HEK293 (cell line): ENCODE measurements around the gene DDX53.

ENCODE experiments used
- CTCF ChIA-PET: fragments of 350-600 bp; formaldehyde crosslinking; extraction: SDS; loops from one replicate; lab custom pipeline; 2021; ENCODE audit warnings: antibody characterized with exemption; lab: Yijun Ruan, JAX
- POLR2A ChIA-PET: fragments of 300-600 bp; formaldehyde crosslinking; extraction: SDS; loops from one replicate; lab custom pipeline; 2020; ENCODE audit warnings: antibody characterized with exemption, inconsistent platforms; lab: Yijun Ruan, JAX
- H3K27ac ChIP-seq: fragments of 200-500 bp; sonication (Bioruptor generic); 2 replicates; pipeline ENCODE4 v1.5.1; 2014; ENCODE audit warnings: low read depth, low read length, control low read depth, inconsistent platforms; ENCODE audit errors: extremely low read depth
- H3K36me3 ChIP-seq, 2 experiments: fragments of 200-500 bp in 1 of 2; sonication (Bioruptor generic) in 1 of 2; 1 replicate in 1 of 2; 2 replicates in 1 of 2; pipeline ENCODE4 v1.5.1; 2014 to 2017; ENCODE audit warnings: inconsistent platforms in 2 of 2, low read length in 2 of 2; ENCODE audit not compliant: control insufficient read depth in 2 of 2, insufficient read depth in 1 of 2
- H3K4me1 ChIP-seq: fragments of 200-500 bp; sonication (Bioruptor generic); 2 replicates; pipeline ENCODE4 v1.5.1; 2014; ENCODE audit warnings: mild to moderate bottlenecking, low read length, inconsistent platforms; ENCODE audit not compliant: control insufficient read depth, insufficient read depth
- H3K4me3 ChIP-seq: 2 replicates; pipeline ENCODE4 v1.5.1; 2011; ENCODE audit warnings: low read depth, mild to moderate bottlenecking, control low read depth, low read length, moderate library complexity
- H3K9me3 ChIP-seq: fragments of 200-500 bp; sonication (Bioruptor generic); 2 replicates; pipeline ENCODE4 v1.5.1; 2014; ENCODE audit warnings: low read depth, low read length, inconsistent platforms; ENCODE audit not compliant: control insufficient read depth, insufficient read depth
- GLIS1 ChIP-seq: fragments of 450-650 bp; formaldehyde crosslinking; IDR thresholded peaks from 2 replicates; pipeline ENCODE4 v1.5.1; 2016; ENCODE audit warnings: missing biosample characterization, missing genetic modification characterization
- HOXD13 ChIP-seq: sonication (generic); formaldehyde crosslinking; IDR thresholded peaks from 2 replicates; pipeline ENCODE4 v1.8.0; 2022; ENCODE audit warnings: missing genetic modification reagents, borderline replicate concordance
- SCRT1 ChIP-seq: fragments of 450-650 bp; formaldehyde crosslinking; IDR thresholded peaks from 2 replicates; pipeline ENCODE4 v1.5.1; 2016; ENCODE audit warnings: missing biosample characterization, missing genetic modification characterization, borderline replicate concordance
- SETDB1 ChIP-seq: IDR thresholded peaks from one replicate; pipeline ENCODE4 v1.6.1; 2017; ENCODE audit warnings: mild to moderate bottlenecking, low read length, moderate library complexity, mixed read lengths; ENCODE audit not compliant: insufficient read length
- ZNF112 ChIP-seq: fragments of 450-650 bp; formaldehyde crosslinking; IDR thresholded peaks from 2 replicates; pipeline ENCODE4 v1.5.0; 2017; ENCODE audit warnings: missing biosample characterization, missing genetic modification characterization
- ZNF114 ChIP-seq: fragments of 450-650 bp; formaldehyde crosslinking; IDR thresholded peaks from 2 replicates; pipeline ENCODE4 v1.5.0; 2017; ENCODE audit warnings: missing biosample characterization, missing genetic modification characterization
- ZNF18 ChIP-seq: fragments of 450-650 bp; formaldehyde crosslinking; IDR thresholded peaks from 2 replicates; pipeline ENCODE4 v1.5.1; 2016; ENCODE audit warnings: missing biosample characterization, missing genetic modification characterization
- ZNF24 ChIP-seq: fragments of 450-650 bp; formaldehyde crosslinking; IDR thresholded peaks from 2 replicates; pipeline ENCODE4 v1.5.1; 2016; ENCODE audit warnings: missing biosample characterization, missing genetic modification characterization
- ZNF280D ChIP-seq: fragments of 450-650 bp; formaldehyde crosslinking; IDR thresholded peaks from 2 replicates; pipeline ENCODE4 v1.5.1; 2016; ENCODE audit warnings: missing biosample characterization, missing genetic modification characterization
- ZNF529 ChIP-seq: fragments of 450-650 bp; formaldehyde crosslinking; IDR thresholded peaks from 2 replicates; pipeline ENCODE4 v1.5.1; 2017; ENCODE audit warnings: missing genetic modification characterization, missing biosample characterization; ENCODE audit not compliant: insufficient replicate concordance
- ZNF544 ChIP-seq: fragments of 450-650 bp; formaldehyde crosslinking; IDR thresholded peaks from 2 replicates; pipeline ENCODE4 v1.5.0; 2017; ENCODE audit warnings: missing biosample characterization, missing genetic modification characterization
- ZNF585B ChIP-seq: fragments of 450-650 bp; formaldehyde crosslinking; IDR thresholded peaks from 2 replicates; pipeline ENCODE4 v1.5.1; 2016; ENCODE audit warnings: missing biosample characterization, missing genetic modification characterization
- ZNF623 ChIP-seq: fragments of 450-650 bp; formaldehyde crosslinking; IDR thresholded peaks from 2 replicates; pipeline ENCODE4 v1.5.1; 2016; ENCODE audit warnings: missing biosample characterization, missing genetic modification characterization
- ZNF792 ChIP-seq: fragments of 450-650 bp; formaldehyde crosslinking; IDR thresholded peaks from 2 replicates; pipeline ENCODE4 v1.5.1; 2016; ENCODE audit warnings: missing biosample characterization, missing genetic modification characterization
- ZSCAN23 ChIP-seq: fragments of 450-650 bp; formaldehyde crosslinking; IDR thresholded peaks from 2 replicates; pipeline ENCODE4 v1.5.1; 2016; ENCODE audit warnings: missing biosample characterization, missing genetic modification characterization
- ZSCAN30 ChIP-seq: fragments of 450-650 bp; IDR thresholded peaks from 2 replicates; pipeline ENCODE4 v1.5.1; 2018; ENCODE audit warnings: missing biosample characterization, mild to moderate bottlenecking, missing genetic modification characterization, moderate library complexity
- TF ChIP-seq, protein P1 (sequence below): fragments of 450-650 bp; formaldehyde crosslinking; IDR thresholded peaks from 2 replicates; pipeline ENCODE4 v1.5.1; 2017; ENCODE audit warnings: missing biosample characterization, missing genetic modification characterization
- TF ChIP-seq, protein P2 (sequence below): fragments of 450-650 bp; formaldehyde crosslinking; IDR thresholded peaks from 2 replicates; pipeline ENCODE4 v1.5.1; 2016; ENCODE audit warnings: missing biosample characterization, missing genetic modification characterization, borderline replicate concordance
- TF ChIP-seq, protein P3 (sequence below): fragments of 450-650 bp; formaldehyde crosslinking; IDR thresholded peaks from 2 replicates; pipeline ENCODE4 v1.5.1; 2016; ENCODE audit warnings: missing biosample characterization, missing genetic modification characterization
- TF ChIP-seq, protein P4 (sequence below): fragments of 450-650 bp; formaldehyde crosslinking; IDR thresholded peaks from 2 replicates; pipeline ENCODE4 v1.5.1; 2016; ENCODE audit warnings: missing biosample characterization, missing genetic modification characterization

DDX53 gene

DNA sequence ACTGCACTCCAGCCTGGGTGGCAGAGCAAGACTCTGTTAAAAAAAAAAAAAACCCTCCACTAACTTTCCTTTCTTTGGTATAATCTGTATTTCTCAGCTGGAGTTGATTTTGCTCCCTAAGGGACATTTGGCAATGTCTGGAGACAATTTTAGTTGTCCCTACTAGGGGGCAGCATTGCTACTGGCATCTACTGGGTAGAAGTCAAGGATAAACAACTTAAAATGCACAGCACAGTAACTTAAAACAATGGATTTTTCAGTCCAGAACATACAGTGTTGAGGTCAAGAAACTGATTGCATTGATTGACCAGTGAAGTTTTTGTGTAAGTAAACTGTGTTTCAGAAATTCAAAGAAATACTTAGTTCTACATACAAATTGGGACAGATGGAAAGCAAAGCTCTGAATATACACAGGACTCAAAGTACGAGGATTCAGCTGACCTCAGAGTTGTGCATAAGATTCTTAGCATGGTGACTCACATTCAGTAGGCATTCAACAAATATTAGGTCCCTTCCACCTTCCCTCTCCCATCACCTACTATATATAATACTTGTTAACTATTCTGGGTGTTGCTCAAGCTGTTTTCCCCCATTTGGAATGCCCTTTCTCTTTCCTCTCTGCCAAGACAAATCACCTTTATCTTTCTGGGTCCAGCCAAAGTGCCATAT, 8.8 kb downstream of the DDX53 start (continued):
- no peak for TF ChIP-seq SCRT1 (tag by site-specific recombination)
- TF ChIP-seq GLIS1: no peak
- no peak for TF ChIP-seq ZNF544
- no peak for TF ChIP-seq ZSCAN30 (tag by site-specific recombination)
- TF ChIP-seq, protein P1, sequence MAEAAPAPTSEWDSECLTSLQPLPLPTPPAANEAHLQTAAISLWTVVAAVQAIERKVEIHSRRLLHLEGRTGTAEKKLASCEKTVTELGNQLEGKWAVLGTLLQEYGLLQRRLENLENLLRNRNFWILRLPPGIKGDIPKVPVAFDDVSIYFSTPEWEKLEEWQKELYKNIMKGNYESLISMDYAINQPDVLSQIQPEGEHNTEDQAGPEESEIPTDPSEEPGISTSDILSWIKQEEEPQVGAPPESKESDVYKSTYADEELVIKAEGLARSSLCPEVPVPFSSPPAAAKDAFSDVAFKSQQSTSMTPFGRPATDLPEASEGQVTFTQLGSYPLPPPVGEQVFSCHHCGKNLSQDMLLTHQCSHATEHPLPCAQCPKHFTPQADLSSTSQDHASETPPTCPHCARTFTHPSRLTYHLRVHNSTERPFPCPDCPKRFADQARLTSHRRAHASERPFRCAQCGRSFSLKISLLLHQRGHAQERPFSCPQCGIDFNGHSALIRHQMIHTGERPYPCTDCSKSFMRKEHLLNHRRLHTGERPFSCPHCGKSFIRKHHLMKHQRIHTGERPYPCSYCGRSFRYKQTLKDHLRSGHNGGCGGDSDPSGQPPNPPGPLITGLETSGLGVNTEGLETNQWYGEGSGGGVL (tag by site-specific recombination): no peak
- TF ChIP-seq ZNF623 (tag by site-specific recombination): no peak
- no peak for TF ChIP-seq ZNF585B (tag by site-specific recombination)
- no peak for TF ChIP-seq ZNF114 (tag by site-specific recombination)

- Histone ChIP-seq H3K4me3 (no peak overlapping the region), H3K9me3 (no peaks in the 10 kb centered on the region), H3K27ac (no peak overlapping the region)
- POLR2A ChIA-PET: no interaction called here
- TF ChIP-seq, protein P2, sequence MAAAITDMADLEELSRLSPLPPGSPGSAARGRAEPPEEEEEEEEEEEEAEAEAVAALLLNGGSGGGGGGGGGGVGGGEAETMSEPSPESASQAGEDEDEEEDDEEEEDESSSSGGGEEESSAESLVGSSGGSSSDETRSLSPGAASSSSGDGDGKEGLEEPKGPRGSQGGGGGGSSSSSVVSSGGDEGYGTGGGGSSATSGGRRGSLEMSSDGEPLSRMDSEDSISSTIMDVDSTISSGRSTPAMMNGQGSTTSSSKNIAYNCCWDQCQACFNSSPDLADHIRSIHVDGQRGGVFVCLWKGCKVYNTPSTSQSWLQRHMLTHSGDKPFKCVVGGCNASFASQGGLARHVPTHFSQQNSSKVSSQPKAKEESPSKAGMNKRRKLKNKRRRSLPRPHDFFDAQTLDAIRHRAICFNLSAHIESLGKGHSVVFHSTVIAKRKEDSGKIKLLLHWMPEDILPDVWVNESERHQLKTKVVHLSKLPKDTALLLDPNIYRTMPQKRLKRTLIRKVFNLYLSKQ (tag by site-specific recombination): no peak
- no peak for TF ChIP-seq ZNF544
- TF ChIP-seq ZNF529: no peak
- TF ChIP-seq, protein P3, sequence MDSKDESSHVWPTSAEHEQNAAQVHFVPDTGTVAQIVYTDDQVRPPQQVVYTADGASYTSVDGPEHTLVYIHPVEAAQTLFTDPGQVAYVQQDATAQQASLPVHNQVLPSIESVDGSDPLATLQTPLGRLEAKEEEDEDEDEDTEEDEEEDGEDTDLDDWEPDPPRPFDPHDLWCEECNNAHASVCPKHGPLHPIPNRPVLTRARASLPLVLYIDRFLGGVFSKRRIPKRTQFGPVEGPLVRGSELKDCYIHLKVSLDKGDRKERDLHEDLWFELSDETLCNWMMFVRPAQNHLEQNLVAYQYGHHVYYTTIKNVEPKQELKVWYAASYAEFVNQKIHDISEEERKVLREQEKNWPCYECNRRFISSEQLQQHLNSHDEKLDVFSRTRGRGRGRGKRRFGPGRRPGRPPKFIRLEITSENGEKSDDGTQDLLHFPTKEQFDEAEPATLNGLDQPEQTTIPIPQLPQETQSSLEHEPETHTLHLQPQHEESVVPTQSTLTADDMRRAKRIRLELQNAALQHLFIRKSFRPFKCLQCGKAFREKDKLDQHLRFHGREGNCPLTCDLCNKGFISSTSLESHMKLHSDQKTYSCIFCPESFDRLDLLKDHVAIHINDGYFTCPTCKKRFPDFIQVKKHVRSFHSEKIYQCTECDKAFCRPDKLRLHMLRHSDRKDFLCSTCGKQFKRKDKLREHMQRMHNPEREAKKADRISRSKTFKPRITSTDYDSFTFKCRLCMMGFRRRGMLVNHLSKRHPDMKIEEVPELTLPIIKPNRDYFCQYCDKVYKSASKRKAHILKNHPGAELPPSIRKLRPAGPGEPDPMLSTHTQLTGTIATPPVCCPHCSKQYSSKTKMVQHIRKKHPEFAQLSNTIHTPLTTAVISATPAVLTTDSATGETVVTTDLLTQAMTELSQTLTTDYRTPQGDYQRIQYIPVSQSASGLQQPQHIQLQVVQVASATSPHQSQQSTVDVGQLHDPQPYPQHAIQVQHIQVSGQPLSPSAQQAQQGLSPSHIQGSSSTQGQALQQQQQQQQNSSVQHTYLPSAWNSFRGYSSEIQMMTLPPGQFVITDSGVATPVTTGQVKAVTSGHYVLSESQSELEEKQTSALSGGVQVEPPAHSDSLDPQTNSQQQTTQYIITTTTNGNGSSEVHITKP (tag by site-specific recombination): no peak
- no peak for TF ChIP-seq SETDB1
- TF ChIP-seq ZNF280D (tag by site-specific recombination): no peak
- TF ChIP-seq ZSCAN23 (tag by site-specific recombination): no peak
- TF ChIP-seq, protein P4, sequence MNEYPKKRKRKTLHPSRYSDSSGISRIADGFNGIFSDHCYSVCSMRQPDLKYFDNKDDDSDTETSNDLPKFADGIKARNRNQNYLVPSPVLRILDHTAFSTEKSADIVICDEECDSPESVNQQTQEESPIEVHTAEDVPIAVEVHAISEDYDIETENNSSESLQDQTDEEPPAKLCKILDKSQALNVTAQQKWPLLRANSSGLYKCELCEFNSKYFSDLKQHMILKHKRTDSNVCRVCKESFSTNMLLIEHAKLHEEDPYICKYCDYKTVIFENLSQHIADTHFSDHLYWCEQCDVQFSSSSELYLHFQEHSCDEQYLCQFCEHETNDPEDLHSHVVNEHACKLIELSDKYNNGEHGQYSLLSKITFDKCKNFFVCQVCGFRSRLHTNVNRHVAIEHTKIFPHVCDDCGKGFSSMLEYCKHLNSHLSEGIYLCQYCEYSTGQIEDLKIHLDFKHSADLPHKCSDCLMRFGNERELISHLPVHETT: no peak
- TF ChIP-seq ZNF112 (tag by site-specific recombination): no peak
- no peak for TF ChIP-seq ZNF18 (tag by site-specific recombination)
- TF ChIP-seq ZNF24 (tag by site-specific recombination): no peak
- no peak for TF ChIP-seq ZNF792 (tag by site-specific recombination)
- TF ChIP-seq HOXD13 (CRISPR knock-in tag): no peak
- no peak for TF ChIP-seq ZNF623 (tag by site-specific recombination)
- TF ChIP-seq, all 188 proteins: peak for 0
- CTCF ChIA-PET: interaction anchor here (0.6 kb wide), 1 partner anchor 604 kb away, joined by 3 read pairs; no protein-coding TSS in a partner anchor
- no peaks in the 10 kb centered on the region for H3K4me1 ChIP-seq
- no peaks in the 10 kb centered on the region for H3K36me3 ChIP-seq
Observed at GRCh38 chrX:23012162-23012561, 12.4 kb downstream of the DDX53 start.
